GM18511 (cell line): Measurements from ENCODE around the gene NFIA.
"Not testable (repeated sequence)": the region's sequence is repeated elsewhere in the genome, so short reads cannot be mapped to it uniquely, and the experiment has no call there.

Experiments used
- ATAC-seq: cut with Tn5 transposase; IDR thresholded peaks from one replicate; pipeline ENCODE4 v1.9.1; 2021; ENCODE audit warnings: mild to moderate bottlenecking, moderate library complexity; ENCODE audit not compliant: unreplicated experiment

Gene NFIA

DNA sequence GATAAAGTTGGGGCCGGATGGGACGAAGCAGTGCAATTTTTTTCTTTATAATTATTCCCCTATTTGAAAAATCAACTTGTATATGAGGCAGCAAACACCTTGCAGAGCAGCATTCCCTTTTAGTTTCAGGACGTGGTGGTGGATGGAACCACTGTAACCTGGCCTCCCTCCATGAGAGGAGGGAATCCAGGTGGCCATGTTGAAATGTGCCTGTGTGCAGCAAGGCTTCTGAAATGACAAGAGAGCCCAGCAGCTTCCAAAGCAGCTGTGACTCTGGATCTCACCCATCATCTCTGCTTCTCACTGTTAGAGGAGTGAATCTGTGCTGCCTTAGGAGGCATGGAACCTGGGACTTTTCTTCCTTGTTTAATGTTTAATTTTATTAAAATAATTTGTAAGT lies 42.3 kb downstream of the NFIA start:
- no peak for ATAC-seq

DNA sequence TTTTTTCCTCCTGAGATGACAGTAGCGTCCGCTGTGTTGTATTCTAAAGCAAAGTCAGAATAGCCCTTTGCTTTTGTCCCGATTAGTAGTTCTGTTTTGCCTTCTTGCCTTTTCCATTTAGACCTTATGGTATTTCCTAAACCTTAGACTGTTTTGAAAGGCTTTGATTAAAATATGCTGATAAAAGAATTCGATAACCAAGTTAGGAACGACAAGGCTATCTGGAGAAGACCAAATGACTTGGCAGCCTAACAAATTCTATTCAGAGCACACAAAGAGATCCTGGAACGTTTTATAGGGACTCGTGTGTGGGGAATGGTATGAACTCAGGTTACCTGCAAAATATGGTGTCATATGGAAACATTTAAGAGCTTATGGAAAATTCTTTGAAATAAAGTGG lies 42.9 kb downstream of the NFIA start:
- no peak for ATAC-seq

DNA sequence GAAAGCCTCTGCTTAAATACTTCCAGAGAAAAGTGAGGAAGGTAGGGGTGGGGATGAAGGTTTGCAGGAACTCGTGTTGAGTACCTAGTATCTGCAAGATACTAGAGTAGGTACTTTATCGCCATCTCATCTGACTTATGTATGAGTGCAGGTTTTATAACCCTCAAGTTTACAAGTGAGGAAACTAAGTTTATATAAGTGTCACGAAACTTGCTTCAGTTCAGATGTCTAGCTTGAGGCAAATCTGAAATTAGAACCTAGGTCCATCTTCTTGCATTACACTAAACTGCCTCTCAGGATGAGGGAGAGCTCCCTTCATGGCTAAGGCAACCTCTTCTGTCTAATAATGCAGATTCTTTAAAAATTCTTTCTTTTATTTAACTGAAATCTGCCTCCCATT lies 43.5 kb downstream of the NFIA start:
- no peak for ATAC-seq

DNA sequence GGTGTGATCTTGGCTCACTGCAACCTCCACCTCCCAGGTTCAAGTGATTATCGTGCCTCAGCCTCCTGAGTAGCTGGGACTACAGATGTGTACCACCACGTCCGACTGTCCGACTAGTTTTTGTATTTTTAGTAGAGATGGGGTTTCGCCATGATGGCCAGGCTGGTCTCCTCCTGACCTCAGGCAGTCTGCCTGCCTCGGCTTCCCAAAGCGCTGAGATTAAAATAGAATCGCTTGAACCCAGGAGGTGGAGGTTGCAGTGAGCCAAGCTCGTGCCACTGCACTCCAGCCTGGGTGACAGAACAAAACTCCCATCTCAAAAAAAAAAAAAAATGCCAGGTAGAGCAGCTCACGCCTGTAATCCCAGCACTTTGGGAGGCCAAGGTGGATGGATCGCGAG lies 44.5 kb downstream of the NFIA start:
- not testable (repeated sequence) for ATAC-seq

DNA sequence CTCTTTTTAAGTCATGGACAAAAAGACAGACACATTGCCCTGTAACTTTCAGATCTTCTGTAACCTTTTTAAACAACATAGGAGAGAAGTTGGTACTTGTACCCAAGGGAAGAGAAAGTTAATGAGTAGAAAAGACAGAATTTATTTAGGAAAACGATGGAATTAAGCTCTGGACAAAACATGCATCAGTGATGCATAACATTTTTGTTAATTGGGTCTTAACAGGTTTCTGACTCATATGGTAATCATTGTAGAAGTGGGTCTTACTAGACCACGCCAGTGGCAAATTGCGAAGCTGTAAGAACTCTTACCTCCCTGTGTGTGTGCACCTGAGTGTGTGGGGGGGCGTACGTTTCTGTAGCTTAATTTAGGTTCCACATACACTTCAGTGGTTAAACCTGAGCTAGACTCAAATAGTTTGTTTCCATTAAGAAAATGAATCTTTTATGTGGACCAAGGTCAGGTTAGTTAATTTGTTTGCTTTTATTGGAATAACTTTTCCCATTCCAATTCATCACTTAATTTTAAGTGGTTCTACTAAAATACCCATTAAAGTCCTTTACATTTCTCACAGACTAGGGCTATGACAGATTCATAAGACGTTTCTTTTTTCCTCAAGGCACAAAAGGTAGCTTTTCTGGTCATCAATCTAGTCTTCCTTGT lies 48.1 kb downstream of the NFIA start:
- no peak for ATAC-seq

DNA sequence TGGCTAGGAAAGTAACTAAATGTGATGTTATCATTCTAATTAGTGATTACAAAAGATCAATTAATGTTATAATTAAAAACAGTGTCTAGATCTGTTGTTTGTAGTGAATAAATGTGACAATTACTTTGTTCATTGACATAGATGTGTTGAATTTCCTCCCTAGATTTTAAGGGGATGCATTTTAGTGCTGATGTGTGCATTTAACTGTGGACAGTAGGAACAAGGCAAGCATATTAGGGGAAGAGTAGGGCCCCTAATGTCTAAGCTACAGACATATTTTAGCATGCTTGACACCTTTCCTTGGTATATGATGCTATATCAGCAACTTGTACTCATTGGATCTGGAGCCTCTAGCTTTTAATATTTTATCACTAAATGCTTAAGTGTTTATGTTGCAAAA lies 48.9 kb downstream of the NFIA start:
- no peak for ATAC-seq

DNA sequence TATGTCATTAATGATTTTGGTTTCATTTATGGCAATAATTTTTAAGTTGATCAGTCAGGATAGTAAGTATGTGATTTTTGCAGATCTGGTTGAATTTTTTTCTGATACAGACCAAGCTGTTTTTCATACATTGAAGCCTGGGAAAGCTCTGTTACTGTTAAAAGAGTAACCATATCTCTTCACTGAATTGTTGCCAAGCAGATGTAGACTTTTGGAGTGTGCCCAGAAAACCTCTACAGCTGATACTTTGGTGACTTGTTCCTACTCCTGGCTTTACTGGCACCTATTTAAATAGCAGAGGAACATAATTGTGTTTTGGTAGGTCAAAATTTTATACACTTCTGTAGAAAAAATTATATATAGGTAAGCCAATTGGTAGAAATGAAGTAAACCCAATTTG lies 49.4 kb downstream of the NFIA start:
- no peak for ATAC-seq

DNA sequence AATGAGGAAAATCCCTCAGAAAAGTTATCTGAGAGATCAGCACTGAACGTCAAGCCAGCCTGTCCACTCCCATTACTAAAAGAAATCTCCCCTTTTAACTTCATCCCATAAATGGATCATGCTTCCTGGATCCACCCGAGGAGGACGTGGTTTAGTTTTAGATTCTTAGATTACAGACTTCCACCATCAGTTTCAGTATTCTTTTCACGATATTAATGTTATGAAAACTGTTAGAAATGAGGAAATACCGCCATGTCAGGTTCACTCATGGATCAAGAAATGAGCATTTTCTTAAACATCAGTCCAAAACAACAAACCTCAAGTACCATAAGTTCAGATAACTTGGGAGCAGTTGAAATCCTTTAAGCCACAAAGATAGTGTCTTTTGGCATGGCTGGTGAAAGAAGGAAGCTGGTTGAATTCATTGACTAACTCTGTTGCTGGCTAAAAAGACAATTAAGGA lies 49.8 kb downstream of the NFIA start:
- ATAC-seq, result no peak

DNA sequence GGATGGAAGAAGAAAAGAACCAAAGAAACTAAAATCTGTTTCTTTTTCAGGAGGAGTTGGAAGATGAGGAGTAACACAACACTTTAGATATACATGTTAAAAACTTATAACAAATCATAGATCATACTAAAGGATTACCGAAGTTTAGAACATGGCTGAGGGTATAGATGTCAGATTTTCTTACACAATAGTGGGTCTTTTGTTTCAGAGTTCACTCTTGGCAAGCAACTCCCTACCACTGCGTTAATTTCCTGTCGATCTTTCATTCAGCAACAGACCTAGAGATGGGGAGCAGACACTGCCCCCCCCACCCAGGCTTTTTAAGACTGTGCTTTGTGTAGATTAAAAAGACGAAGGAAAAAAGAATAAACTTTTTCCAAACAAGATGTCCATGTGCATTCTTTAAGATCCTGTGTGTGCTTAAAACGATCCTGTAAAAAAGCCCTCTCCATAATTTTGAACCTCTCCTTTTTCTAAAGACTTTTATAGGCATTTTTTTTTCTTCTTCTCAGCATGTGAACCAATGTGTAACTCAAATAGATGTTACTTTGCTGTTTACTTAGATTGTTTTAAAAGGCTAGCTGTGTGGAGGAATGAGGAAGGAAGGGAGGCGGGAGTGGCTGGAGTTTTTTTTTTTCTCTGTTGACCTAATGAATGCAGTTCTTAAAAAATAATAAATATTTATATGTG lies 50.4 kb downstream of the NFIA start:
- no peak for ATAC-seq

DNA sequence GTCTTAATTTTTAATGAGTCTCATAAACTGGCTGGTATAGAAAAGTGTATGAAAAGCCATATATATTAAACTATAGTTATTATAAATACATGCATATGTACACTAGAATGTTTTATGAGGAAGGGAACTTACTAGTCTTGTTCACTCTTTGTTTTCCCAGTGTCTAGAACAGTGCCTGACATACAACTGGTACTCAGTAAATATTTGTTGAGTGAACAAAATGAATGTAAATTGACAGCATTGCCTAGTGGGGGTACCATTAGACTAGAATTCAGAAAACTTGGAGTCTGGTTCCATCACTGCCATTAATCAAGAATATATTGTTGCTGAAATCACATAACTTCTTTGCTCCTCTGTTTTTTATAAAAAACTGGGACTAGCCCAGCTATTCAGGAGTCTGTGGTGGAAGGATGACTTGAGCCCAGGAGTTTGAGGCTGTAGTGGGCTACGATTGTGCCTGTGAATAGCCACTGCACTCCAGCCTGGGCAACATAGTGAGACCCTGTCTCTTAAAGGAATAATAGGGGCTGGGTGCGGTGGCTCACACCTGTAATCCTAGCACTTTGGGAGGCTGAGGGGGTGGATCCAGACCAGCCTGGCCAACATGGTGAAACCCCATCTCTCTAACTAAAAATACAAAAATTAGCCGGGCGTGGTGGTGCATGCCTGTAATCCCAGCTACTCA lies 51.1 kb downstream of the NFIA start:
- ATAC-seq, result no peak

DNA sequence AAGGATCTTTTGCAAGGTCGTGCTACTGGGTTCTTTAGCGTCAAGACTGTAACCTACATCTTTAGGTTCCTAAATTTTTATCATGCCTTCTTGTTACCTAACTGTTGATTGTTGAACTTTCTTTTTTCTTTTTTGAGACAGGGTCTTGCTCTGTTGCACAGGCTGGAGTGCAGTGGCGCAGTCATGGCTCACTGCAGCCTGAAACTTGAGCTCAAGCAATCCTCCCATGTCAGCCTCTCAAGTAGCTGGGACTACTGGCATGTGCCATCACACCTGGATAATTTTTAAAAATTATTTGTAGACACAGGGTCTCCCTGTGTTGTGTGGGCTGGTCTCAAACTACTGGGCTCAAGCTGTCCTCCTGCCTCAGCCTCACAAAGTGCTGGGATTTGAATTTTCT lies 52.9 kb downstream of the NFIA start:
- no peak for ATAC-seq

DNA sequence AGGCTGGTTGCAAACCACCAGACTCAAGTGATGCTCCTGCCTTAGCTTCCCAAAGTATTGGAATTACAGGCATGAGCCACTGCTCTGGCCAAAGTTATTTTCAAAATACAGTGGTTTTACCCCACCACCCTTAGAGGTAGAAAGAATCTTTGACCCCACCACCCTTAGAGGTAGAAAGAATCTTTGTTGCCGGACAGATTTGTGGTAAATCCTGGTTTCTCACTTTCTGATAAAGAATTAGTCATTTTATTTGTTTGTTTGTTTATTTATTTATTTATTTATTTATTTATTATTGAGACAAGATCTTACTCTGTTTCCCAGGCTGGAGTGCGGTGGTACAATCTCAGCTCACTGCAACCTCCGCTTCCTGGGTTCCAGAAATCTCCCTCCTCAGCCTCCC lies 55.9 kb downstream of the NFIA start:
- no peak for ATAC-seq

DNA sequence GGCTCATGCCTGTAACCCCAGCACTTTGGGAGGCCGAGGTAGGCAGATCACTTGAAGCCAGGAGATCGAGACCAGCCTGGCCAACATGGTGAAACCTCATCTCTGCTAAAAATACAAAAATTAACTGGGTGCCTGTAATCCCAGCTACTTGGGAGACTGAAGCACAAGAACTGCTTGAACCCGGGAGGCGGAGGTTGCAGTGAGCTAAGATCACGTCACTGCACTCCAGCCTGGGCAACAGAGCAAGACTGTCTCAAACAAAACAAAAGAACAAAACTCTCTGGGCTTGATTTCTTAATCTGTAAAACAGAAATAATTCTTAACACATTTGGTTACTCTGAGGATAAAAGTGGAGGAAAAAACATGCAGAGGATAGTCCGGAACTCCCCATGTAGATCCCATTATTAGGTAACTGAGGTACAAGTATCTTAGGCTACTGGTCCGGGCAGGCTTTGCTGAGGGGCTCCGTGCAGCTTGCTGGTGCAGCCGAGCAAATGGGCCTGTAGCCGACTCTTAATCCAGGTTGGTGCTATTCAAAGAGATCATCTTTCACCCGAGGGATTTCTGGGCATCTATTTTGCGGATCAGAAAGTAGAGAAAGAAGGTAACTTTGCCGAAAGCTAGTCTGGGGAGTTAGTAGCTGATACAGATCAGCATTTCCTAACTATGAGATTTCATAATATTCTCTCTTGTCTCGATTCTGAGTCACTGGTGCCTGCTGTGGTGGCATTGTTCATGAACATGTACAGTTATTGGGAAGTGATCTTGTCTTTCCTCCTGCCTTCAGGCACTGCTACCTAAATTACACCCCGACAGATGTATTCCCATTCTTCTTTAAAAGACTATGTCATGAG lies 56.8 kb downstream of the NFIA start:
- ATAC-seq, result no peak

DNA sequence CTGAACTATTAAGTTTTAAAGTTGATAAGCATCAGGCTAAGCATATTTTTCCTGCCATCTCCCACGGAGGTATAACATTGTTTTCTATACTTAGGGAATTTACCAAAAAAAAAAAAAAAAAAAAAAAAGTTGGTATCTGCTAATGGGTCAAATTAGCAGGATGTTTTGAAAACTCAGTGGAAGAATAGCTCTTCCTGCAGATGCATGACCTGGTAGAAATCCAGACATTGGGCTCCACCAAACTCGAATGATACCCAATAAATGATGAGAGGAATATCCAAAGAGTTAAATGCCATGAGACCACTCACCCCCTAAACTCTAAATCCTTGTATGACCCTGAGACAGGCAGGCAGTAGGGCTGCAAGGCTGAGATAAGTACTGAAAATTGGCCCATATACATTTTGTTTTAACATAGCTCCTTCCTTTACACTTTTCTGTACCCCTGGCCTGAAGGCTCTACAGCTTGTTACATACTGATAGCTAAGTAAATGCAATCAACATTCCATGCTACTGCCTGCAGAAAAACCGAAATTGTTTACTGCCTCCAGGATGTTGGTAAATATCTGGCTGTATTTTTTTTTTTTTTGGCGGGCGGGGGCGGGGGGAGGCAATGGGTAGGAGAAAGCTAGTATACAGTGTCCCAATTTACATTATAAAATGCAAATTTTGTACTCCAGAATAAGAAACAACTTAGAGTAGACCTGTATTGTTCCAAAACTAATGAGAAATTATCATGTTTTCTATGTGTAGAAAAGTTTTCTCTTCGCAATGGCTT lies 57.6 kb downstream of the NFIA start:
- no peak for ATAC-seq

DNA sequence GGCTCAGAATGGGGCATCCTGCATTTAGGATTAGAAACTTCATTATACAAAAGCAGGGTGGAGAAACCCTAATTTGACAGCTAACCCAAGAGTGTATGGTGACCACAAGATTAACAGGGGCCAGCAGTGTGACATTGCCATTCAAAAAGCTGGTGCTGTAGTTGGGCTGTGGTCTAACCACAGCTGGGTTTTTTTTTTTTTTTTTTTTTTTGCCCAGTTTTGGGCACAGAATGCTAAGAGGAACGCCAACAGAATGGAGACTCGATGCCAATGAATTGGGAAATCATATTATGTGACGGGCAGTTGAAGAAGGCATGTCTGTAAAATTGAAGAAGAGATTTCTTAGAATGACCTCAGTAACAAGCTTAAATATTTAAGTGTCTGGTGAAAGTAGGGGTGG lies 58.4 kb downstream of the NFIA start:
- ATAC-seq, result no peak

DNA sequence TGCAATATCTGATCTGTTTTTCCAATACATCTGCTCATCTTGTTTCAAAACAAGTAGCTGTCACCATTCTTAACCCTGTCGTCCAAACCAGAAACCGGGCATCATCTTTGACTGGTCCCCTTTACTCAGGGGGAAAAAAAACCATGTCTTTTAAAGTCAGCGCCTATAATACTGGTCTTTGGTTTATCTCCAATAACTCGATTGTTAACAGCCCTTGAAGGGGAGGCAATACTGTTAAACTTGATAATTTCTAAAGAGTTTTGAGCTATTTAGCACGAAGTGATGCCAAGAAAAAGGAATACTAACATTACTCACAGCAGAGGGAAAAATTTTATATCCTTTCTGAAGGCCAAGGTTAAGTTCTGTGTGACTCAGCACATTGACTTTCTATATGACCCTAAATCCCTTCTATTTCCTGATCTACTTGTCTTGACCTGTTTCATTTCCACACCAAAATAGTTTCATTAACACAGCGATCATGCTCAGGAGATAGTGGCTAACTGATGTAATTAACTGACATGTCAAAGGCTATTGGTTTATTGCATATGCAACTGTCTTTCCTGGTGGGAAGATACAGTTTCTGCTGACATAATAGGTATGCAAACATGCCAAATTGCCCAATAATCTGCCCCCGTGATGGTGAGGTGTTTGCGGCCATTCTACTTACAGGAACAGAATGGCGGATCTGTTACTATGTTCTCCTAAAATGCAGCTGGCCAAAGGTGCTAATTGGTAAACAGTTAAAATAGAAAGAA lies 59.1 kb downstream of the NFIA start:
- no peak for ATAC-seq

DNA sequence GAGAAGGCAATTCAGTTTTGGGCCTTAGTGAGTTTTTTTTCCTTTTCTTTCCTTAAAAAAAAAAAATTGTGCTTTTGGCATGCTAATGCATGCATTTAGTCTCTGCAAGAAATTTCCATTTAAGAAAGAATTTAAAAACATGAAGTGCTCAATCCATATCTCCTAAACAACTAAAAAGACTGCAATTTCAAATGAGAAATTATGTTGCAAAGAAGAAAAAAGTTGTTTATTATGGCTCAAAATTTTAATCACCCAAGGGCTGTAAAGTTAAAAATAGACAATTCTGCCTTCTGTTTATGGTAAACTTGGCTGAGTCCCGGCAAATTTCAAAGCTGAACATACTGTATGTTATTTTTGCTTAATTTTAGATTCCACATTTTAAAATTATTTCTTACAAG lies 59.7 kb downstream of the NFIA start:
- no peak for ATAC-seq

DNA sequence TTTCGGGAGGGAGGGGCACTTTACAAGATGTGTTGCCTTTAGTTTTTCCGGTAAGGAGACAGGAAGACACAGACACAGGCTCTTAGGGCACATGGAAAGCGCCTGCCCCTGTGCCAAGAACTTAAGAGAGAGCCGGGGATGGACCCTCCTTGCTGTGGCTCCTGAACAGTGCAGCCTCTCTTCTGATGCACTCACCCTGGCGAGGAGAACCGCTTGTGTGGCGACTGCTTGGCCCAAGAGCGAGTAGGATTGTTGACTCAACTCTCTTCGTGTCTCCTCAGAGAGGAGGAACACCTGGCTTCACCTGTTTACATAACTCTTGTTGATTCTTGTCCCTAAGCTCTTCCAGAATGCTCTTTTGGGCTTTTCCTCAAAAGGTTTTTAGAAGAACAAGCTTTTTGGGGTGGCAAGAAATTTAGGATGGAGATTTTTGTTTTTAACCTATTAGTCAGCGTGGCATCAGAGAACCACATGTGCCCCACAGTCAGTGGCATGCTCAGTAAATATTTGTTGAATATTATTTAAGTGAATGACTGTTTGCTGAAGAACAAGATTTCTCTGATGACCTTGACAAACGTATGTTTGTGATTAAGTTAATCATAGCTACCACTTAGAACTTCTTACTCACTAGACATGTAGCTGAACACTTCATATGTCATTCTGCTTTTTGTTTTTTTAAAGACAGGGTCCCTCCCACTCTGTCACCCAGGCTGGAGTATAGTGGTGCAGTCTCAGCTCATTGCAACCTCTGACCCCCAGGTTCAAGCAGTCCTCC lies 60.6 kb downstream of the NFIA start:
- no peak for ATAC-seq

DNA sequence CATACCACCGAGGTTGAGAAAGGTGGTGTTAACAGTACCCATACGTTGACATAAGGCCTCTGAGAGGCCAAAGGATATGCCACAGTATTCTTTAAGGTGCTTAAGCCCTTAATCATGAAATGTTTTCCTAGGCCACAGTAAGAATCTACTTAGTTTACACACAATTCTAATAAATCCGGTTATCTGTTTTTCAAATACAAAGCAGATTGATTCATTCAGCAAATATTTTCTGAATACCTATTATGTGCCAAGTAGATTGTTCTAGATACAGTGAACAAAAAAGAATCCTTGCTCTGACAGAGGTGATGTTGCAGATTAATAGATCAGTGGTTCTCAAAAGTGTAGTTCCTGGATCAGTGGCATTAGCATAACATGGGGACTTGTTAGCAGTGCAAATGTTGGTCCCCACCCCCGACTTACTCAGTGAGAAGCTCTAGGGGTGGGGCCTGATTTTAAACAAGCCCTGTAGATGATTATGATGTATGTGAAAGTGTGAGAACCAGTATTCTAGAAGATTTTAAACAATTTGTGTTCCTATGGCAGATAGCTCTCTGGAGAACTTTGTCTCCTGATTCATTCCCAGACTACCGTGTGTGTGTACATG lies 61.6 kb downstream of the NFIA start:
- ATAC-seq, result no peak
